Stimulated activated naive CD8-positive, alpha-beta T cell treated with anti-CD3 and anti-CD28 coated beads, Interleukin-15, Interleukin-2, amounts not matched to agents 100 ng/mL and 50 ng/mL, for 24 hours (primary cell): ENCODE measurements around the gene LRRK2.

Experiments used
- H3K27ac Mint-ChIP-seq: one replicate; pipeline ENCODE4 v1.8.0; 2021; ENCODE audit warnings: mild to moderate bottlenecking, mixed read lengths
- H3K27me3 Mint-ChIP-seq: one replicate; pipeline ENCODE4 v1.8.0; 2021; ENCODE audit warnings: mixed read lengths
- H3K36me3 Mint-ChIP-seq: one replicate; pipeline ENCODE4 v1.8.0; 2021; ENCODE audit warnings: low read depth, mixed read lengths
- H3K4me1 Mint-ChIP-seq: one replicate; pipeline ENCODE4 v1.8.0; 2021; ENCODE audit warnings: low read depth, mixed read lengths
- H3K4me3 Mint-ChIP-seq: one replicate; pipeline ENCODE4 v1.8.0; 2021; ENCODE audit warnings: mild to moderate bottlenecking, mixed read lengths
- H3K9me3 Mint-ChIP-seq: one replicate; pipeline ENCODE4 v1.8.0; 2021; ENCODE audit warnings: mixed read lengths

The LRRK2 gene

DNA sequence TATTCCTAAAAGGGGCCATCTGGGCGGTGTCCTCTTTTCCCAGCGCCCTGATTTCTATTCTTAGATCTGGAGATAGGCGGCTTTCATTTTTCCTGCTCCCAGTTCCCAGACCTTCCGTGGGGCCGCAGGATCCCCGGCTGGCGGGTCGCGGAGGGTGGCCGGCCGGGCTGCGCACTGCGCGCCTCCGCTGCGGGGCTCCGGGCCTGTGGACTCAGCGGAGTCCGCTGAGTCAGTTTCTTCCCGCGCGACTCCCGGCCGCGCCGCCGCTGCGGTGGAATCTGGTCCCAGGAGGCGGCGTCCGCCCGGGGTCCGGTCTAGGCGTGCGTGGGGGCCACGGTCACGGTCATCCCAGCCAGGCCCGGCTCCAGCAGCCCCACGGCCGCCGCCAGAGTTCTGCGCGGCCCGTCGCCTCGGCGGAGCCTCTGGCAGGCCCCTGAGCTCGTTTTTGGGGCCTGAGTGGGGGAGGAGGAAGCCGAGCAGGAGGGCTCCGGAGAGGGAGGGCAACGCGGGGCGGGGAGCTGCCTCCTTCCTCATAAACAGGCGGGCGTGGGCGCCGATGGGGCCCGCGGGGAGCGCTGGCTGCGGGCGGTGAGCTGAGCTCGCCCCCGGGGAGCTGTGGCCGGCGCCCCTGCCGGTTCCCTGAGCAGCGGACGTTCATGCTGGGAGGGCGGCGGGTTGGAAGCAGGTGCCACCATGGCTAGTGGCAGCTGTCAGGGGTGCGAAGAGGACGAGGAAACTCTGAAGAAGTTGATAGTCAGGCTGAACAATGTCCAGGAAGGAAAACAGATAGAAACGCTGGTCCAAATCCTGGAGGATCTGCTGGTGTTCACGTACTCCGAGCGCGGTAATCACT lies at the start of gene LRRK2:
LRRK2 (plus strand) TSS at position 559 of the 853 bp plus-strand sequence; CDS start at position 694, 135 bp downstream.
- H3K4me3 Mint-ChIP-seq: peak within 1 kb of the TSS; percentile 63
- peaks cover 17% of the 10 kb centered on the region for H3K4me1 Mint-ChIP-seq

DNA sequence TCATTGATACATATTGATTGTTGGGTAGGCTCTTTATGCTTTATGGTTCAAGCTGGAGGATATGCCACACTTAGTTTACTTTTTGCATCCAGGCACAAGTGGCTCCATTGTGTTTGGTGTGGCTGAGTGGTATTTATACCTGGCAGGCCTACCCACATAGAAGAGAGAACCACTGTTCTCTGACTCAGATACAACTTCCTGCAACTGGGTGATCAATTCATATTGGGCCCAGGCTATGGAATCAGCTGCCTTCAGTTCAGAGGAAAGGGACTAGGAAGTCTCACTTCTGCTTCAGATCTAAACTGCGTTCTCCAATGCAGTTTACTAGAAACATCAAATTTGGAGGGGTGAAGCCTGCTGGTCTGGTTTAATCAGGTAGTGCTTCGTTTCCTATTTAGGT lies 49.8 kb upstream of the LRRK2 start:
- no peak overlapping the region for H3K27ac Mint-ChIP-seq
- H3K9me3 Mint-ChIP-seq: no peaks in the 10 kb centered on the region
- H3K36me3 Mint-ChIP-seq: no peaks in the 10 kb centered on the region

More for the DNA sequence above, at the start of gene LRRK2:
- Mint-ChIP-seq H3K36me3 (no peaks in the 10 kb centered on the region), H3K9me3 (peaks cover 4% of the 10 kb centered on the region), H3K27me3 (peaks cover 39% of the 10 kb centered on the region), H3K27ac (peak within 1 kb of the TSS; percentile 31)

DNA sequence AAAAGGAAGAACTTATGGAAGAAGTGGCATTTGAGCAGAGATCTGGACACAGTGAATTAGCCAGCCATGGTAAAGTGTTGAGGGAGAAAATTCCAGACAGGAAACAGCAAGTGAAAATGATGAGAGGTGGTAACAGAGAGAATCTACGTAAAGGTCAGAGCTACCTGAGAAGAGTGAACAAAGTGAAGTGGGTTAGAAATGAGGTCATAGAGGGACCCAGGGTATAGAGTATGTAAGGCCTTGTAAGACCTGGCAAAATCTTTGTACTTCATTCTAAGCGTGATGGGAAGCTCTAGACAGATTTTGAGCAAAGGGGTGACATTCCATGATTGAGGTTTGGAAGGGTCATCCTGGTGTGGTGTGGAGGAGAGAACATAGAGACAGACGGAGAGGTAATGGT lies 49.3 kb upstream of the LRRK2 start:
- Mint-ChIP-seq H3K4me3 (no peak overlapping the region), H3K9me3 (no peaks in the 10 kb centered on the region), H3K27ac (no peak overlapping the region), H3K27me3 (peaks cover 4% of the 10 kb centered on the region), H3K36me3 (no peaks in the 10 kb centered on the region), H3K4me1 (peaks cover 3% of the 10 kb centered on the region)

More for the DNA sequence above, 49.8 kb upstream of the LRRK2 start:
- Mint-ChIP-seq H3K4me3 (no peak overlapping the region), H3K4me1 (peaks cover 4% of the 10 kb centered on the region), H3K27me3 (peaks cover 4% of the 10 kb centered on the region)

DNA sequence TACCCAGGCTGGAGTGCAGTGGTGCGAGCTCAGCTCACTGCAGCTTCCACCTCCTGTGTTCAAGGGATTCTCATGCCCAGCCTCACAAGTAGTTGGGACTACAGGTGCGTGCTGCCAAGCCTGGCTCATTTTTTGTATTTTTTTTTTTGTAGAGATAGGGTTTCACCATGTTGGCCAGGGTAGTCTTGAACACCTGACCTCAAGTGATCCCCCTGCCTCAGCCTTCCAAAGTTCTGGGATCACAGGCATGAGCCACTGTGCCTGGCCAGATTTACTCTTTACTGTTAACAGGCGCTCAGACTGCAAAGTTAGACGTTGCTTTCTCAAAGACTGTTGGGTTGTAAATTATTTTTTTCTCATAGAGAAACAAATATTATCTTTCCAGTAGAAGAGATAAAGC lies 46.1 kb upstream of the LRRK2 start:
- H3K36me3 Mint-ChIP-seq: no peaks in the 10 kb centered on the region
- peaks cover 5% of the 10 kb centered on the region for H3K4me1 Mint-ChIP-seq
- no peak overlapping the region for H3K4me3 Mint-ChIP-seq
- H3K9me3 Mint-ChIP-seq: no peaks in the 10 kb centered on the region
- no peak overlapping the region for H3K27ac Mint-ChIP-seq
- no peaks in the 10 kb centered on the region for H3K27me3 Mint-ChIP-seq

DNA sequence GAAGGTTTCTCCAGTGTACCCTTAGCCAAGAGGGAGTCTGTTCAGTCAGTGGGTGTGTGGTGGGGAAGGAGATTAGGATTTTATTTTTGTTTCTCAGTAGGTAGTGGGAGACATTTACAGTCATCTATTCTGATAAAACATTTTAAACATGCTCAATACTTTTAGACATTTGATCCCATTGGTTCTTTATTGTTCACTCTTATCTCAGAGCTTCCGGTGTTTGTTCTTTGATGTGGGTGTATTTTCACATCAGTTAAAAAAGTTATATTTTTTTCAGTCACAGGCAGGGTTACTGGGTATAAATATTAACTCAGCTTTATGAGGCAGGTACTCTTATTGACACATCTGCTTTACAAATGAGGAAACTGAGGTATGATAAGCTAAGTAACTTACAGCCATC lies 43.3 kb upstream of the LRRK2 start:
- H3K9me3 Mint-ChIP-seq: no peaks in the 10 kb centered on the region
- no peak overlapping the region for H3K27ac Mint-ChIP-seq
- H3K36me3 Mint-ChIP-seq: no peaks in the 10 kb centered on the region
- H3K4me1 Mint-ChIP-seq: peaks cover 5% of the 10 kb centered on the region
- H3K4me3 Mint-ChIP-seq: no peak overlapping the region
- no peaks in the 10 kb centered on the region for H3K27me3 Mint-ChIP-seq

DNA sequence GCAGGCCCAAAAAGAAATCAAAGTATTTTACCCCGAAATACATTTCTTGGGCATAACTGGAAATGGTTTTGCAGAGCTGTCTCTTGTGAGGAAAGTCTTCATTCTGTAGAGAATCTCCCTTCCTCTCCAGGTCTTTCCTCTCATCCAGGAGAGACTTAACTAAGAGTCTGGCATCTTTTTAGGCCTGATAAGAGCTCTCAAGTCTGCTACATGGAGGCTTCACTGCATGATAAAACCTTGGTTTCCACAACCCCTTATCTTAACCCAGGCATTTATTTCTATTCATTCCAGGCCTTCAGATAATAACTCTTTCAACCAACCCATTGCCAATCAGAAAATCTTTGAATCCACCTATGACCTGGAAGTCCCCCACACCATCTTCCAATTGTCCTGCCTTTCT lies 41.1 kb upstream of the LRRK2 start:
- Mint-ChIP-seq H3K27ac (no peak overlapping the region), H3K27me3 (no peaks in the 10 kb centered on the region)

DNA sequence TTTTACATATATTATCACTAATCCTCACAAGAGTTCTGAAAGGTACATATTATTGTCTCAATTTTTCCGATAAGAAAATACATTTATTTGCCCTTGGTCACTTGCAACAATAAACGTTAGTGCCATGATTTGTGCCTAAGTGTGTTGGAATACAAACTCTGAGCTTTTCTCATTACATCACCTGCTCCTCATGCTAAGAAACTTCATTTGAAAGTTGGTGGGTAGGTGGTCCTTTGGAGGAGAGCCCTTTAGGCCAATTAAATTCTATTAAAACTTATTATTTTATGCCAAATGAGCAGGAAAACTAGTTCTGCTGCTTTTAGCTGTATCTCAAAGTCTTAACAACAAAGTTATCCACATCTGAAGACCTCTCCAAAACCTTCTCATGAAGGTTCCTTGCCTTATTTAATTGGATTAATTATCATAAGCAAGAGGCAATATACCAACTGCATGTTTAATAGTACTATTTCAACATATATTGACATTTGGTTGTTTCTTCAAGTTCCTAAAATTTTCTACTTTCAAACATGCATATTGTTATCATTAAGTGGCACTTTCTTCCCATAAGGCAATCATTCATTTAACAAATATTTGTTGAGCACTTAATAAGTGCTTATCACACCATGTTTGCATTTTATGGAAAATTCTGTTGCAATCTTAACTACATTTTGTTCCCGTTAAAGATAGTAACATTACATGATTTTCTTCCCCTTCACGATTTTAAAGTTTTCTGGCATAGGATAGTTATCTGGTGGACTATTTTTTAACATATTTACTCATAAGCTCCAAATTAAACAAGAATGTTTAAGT lies 40.1 kb upstream of the LRRK2 start:
- no peak overlapping the region for H3K27ac Mint-ChIP-seq
- peaks cover 8% of the 10 kb centered on the region for H3K9me3 Mint-ChIP-seq
- peaks cover 5% of the 10 kb centered on the region for H3K4me1 Mint-ChIP-seq
- no peaks in the 10 kb centered on the region for H3K36me3 Mint-ChIP-seq
- no peak overlapping the region for H3K4me3 Mint-ChIP-seq
- H3K27me3 Mint-ChIP-seq: no peaks in the 10 kb centered on the region

More for the DNA sequence above, 41.1 kb upstream of the LRRK2 start:
- H3K4me3 Mint-ChIP-seq: no peak overlapping the region
- H3K36me3 Mint-ChIP-seq: no peaks in the 10 kb centered on the region
- H3K9me3 Mint-ChIP-seq: peaks cover 8% of the 10 kb centered on the region
- H3K4me1 Mint-ChIP-seq: peaks cover 5% of the 10 kb centered on the region

DNA sequence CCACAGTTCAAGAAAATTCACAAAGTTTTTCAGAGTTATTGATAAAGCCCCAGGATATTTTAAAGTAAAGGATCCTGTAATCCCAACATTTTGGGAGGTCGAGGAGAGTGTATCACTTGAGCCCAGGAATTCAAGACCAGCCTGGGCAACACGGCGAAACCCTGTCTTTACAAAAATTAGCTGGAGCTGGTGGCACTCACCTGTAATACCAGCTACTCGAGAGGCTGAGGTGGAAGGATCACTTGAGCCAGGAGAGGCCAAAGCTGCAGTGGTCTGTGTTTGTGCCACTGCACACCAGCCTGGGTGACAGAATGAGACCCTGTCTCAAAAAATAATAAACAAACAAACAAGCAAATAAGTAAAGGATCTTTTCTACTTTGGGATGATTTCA lies 39.5 kb upstream of the LRRK2 start:
- Mint-ChIP-seq H3K27ac (no peak overlapping the region), H3K4me3 (no peak overlapping the region), H3K27me3 (no peaks in the 10 kb centered on the region), H3K9me3 (peaks cover 10% of the 10 kb centered on the region), H3K36me3 (no peaks in the 10 kb centered on the region), H3K4me1 (peaks cover 5% of the 10 kb centered on the region)

DNA sequence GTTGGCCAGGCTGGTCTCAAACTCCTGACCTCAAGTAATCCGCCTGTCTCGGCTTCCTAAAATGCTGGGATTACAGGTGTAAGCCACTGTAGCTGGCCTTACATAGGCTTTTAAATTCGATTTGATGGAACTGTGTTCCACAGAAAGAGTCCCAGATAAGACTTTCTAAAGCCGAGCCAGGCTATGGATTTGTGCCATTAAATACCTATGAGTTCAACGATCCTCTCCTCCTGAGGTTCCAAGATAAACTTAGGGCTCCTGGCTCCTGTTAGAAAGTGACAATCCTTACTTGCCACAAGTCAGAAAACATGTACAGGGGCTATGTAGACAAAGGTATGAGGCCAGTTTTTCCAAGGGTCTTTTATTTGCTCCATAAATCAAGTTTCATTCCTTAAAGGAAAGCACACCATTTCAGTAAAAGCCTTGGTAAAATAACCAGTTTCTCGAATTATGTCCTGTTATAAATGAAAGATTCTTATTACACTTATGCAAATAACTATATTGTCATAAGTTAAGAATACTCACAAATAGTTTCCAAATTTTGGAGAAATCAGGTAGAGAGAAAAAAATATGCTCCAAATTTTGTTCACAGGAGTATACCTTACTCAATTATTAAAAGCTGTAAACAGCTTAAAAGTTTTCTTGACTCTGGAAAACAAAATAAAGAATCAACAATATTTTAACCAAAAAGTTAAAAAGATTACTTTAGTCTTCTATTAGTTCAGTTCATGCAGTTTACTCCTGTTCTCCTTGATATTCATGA lies 36.1 kb upstream of the LRRK2 start:
- H3K9me3 Mint-ChIP-seq: peaks cover 13% of the 10 kb centered on the region
- peaks cover 13% of the 10 kb centered on the region for H3K4me1 Mint-ChIP-seq
- H3K4me3 Mint-ChIP-seq: no peak overlapping the region
- H3K27ac Mint-ChIP-seq: no peak overlapping the region
- H3K36me3 Mint-ChIP-seq: no peaks in the 10 kb centered on the region
- no peaks in the 10 kb centered on the region for H3K27me3 Mint-ChIP-seq

DNA sequence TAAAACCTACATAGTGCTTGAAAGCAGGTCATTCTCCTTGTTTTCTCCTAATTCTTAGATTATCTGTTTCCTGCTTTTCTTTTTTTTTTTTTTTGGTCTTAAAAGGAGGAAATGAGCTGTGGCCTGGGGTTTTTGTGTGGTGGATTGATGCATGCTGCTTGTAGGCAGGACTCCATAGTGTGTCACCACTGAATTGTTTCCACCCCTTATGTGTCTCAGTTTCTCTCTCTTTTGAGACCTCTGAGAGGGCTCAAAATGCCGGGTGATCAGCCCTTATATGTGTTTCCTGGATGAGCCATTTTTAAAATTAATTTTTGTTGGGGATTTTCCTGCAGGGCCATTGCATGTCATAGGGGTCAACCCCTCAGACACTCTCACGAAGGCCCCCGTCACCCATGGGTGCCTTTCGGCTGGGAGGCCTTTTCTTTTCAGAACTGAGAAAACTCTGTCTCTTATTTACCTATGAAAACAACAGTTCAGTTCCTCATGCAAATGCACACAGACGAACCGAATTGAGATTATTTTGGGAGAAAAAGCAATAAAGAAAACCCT lies 32.0 kb upstream of the LRRK2 start:
- no peak overlapping the region for H3K4me3 Mint-ChIP-seq
- H3K27ac Mint-ChIP-seq: peak overlapping the region; percentile 55
- H3K36me3 Mint-ChIP-seq: no peaks in the 10 kb centered on the region
- no peaks in the 10 kb centered on the region for H3K27me3 Mint-ChIP-seq
- peaks cover 13% of the 10 kb centered on the region for H3K4me1 Mint-ChIP-seq
- H3K9me3 Mint-ChIP-seq: peaks cover 8% of the 10 kb centered on the region

DNA sequence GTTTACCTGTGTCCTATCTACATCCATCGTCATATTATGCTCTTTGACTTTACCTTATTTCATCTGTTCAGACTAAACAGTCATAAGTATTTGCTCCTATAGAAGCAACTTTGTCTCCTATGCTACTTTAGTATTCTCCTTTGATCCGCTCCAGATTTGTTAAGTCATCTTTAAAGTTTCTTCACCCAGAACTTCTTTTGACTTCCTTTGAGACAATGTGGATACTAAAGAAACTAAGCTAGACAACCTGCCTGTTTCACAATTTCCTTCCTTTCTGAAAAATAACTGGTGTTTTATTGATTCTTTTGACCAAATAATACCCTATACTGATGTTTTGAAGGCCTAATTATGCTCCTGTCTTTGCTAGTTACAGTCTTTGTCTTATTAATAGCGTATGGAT lies 30.0 kb upstream of the LRRK2 start:
- no peaks in the 10 kb centered on the region for H3K36me3 Mint-ChIP-seq
- H3K4me1 Mint-ChIP-seq: peaks cover 13% of the 10 kb centered on the region
- H3K27me3 Mint-ChIP-seq: no peaks in the 10 kb centered on the region
- H3K9me3 Mint-ChIP-seq: peaks cover 5% of the 10 kb centered on the region
- H3K4me3 Mint-ChIP-seq: no peak overlapping the region
- H3K27ac Mint-ChIP-seq: no peak overlapping the region

DNA sequence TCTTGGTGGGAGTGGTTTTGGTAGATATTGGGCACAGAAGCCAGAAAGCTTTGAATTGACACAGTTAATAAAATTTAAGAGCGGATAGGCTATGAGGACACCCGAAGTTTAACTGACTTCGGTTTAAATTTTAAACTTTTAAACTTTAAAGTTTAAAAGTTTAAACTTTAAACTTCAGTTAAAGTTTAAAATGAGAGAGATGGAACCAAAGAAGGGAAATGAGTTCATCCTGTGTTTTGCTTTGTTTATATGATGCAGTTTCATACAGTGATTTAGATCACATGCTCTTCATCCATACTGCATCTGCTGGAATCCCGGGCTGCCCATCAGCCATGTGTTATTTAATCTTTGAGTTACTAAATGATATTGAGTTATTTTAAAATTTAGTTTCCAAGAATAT lies 27.2 kb upstream of the LRRK2 start:
- Mint-ChIP-seq H3K36me3 (no peaks in the 10 kb centered on the region), H3K27me3 (peaks cover 4% of the 10 kb centered on the region), H3K4me3 (no peak overlapping the region), H3K4me1 (peaks cover 9% of the 10 kb centered on the region), H3K9me3 (no peaks in the 10 kb centered on the region), H3K27ac (no peak overlapping the region)

DNA sequence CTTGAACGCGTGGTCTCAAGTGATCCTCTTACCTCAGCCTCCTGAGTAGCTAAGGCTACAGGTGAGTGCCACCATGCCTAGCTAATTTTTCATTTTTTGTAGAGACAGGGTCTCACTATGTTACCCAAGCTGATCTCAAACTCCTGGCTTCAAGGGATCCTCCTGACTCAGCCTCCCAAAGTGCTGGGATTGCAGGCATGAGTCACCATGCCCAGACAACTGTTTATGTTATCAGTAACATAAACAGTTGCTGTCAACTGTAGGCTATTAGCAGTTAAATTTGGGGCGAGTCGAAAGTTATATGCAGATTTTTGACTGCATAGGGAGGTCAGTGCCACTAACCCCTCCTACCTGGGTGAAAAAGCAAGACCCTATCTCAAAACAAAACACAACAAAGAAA lies 26.2 kb upstream of the LRRK2 start:
- Mint-ChIP-seq H3K27ac (no peak overlapping the region), H3K9me3 (no peaks in the 10 kb centered on the region), H3K4me3 (no peak overlapping the region), H3K4me1 (peaks cover 4% of the 10 kb centered on the region), H3K27me3 (peaks cover 7% of the 10 kb centered on the region), H3K36me3 (no peaks in the 10 kb centered on the region)

DNA sequence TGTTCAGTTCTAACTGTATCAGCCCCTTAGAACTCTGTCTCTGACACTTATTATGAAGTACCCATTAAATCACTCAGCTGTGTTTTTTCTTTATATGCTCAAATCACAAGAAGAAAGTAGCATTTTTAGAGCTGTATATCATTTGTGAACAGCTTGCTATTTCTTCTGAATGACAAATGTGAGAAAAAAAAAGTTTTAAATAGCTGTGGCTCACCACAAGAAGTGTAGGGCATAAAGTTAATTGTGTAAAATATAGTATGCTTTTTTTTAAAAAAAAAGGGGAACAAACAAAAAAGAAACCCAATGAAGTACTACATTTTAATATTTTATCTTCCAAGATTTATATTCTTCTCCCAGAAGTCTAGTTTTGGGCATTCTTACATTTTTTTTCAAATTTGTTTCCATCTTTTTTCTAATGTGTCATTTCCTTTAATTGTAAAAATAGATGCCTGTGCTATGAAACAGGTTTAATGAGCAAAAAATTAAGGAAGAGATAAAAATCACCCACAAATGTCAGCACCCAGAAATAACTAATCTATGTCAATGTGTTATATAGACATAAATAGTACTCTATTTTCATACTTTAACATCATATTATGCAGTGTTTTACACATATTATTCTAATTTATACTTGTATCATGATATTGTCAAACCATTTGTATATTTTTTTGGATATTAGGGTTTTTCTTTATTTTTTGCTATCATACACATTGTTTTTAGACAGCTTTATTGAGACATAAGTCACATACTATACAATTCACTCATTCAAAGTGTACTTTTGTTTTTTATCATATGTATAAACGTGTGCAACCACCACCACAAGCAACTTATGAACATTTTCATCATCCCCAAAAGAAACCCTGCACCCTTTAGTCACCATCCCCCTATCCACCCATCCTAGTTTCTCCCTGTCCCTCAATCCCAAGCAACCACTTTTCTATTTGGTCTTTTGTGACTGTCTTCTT lies 22.4 kb upstream of the LRRK2 start:
- H3K27me3 Mint-ChIP-seq: peaks cover 7% of the 10 kb centered on the region
- no peak overlapping the region for H3K27ac Mint-ChIP-seq
- no peak overlapping the region for H3K4me3 Mint-ChIP-seq
- no peaks in the 10 kb centered on the region for H3K9me3 Mint-ChIP-seq
- H3K36me3 Mint-ChIP-seq: no peaks in the 10 kb centered on the region
- H3K4me1 Mint-ChIP-seq: peaks cover 4% of the 10 kb centered on the region
